HG02763 (cell line): ENCODE results near the gene GOLGA3.
"Not testable (repeated sequence)": the region's sequence is repeated elsewhere in the genome, so short reads cannot be mapped to it uniquely, and the experiment has no call there.

ENCODE experiments used
- ATAC-seq: cut with Tn5 transposase; IDR thresholded peaks from one replicate; pipeline ENCODE4 v1.9.1; 2021; ENCODE audit warnings: mild to moderate bottlenecking, moderate library complexity; ENCODE audit not compliant: unreplicated experiment

Gene GOLGA3

GRCh38 chr12:132754160-132754932, 74.3 kb downstream of the GOLGA3 start:
- no peak for ATAC-seq

GRCh38 chr12:132753670-132754069, 75.0 kb downstream of the GOLGA3 start:
- ATAC-seq: not testable (repeated sequence)

GRCh38 chr12:132748319-132748718, 80.3 kb downstream of the GOLGA3 start:
- no peak for ATAC-seq

GRCh38 chr12:132747896-132748295, 80.8 kb downstream of the GOLGA3 start:
- no peak for ATAC-seq

GRCh38 chr12:132747395-132747794, 81.3 kb downstream of the GOLGA3 start:
- ATAC-seq: no peak

GRCh38 chr12:132746613-132747012, 82.1 kb downstream of the GOLGA3 start:
- ATAC-seq: no peak

- ATAC-seq: no peak
Observed at GRCh38 chr12:132743831-132744230, 84.8 kb downstream of the GOLGA3 start.

- no peak for ATAC-seq
Observed at GRCh38 chr12:132741620-132742019, 87.0 kb downstream of the GOLGA3 start.

GRCh38 chr12:132740652-132741051, 88.0 kb downstream of the GOLGA3 start:
- ATAC-seq: no peak

GRCh38 chr12:132740313-132740646, 88.4 kb downstream of the GOLGA3 start:
- no peak for ATAC-seq

- ATAC-seq: no peak
Observed at GRCh38 chr12:132739600-132740312, 88.9 kb downstream of the GOLGA3 start.

GRCh38 chr12:132736913-132737312, 91.8 kb downstream of the GOLGA3 start:
- no peak for ATAC-seq

- no peak for ATAC-seq
Observed at GRCh38 chr12:132736378-132736777, 92.3 kb downstream of the GOLGA3 start.

GRCh38 chr12:132735496-132735895, 93.2 kb downstream of the GOLGA3 start:
- no peak for ATAC-seq

- no peak for ATAC-seq
Observed at GRCh38 chr12:132734206-132734605, 94.5 kb downstream of the GOLGA3 start.

GRCh38 chr12:132731574-132731973, 97.1 kb downstream of the GOLGA3 start:
- ATAC-seq: no peak

GRCh38 chr12:132730353-132730752, 98.3 kb downstream of the GOLGA3 start:
- no peak for ATAC-seq

GRCh38 chr12:132729541-132730320, 98.9 kb downstream of the GOLGA3 start:
- no peak for ATAC-seq

- ATAC-seq: no peak
Observed at GRCh38 chr12:132728502-132728901, 100.2 kb downstream of the GOLGA3 start.

- ATAC-seq: no peak
Observed at GRCh38 chr12:132727091-132727794, 101.4 kb downstream of the GOLGA3 start.

GRCh38 chr12:132726386-132726785, 102.3 kb downstream of the GOLGA3 start:
- no peak for ATAC-seq
